HEK293 (cell line): ENCODE measurements around the gene SCN8A.

Experiments
- CTCF ChIA-PET: fragments of 350-600 bp; formaldehyde crosslinking; extraction: SDS; loops from one replicate; lab custom pipeline; 2021; ENCODE audit warnings: antibody characterized with exemption; lab: Yijun Ruan, JAX
- POLR2A ChIA-PET: fragments of 300-600 bp; formaldehyde crosslinking; extraction: SDS; loops from one replicate; lab custom pipeline; 2020; ENCODE audit warnings: antibody characterized with exemption, inconsistent platforms; lab: Yijun Ruan, JAX
- H3K27ac ChIP-seq: fragments of 200-500 bp; sonication (Bioruptor generic); 2 replicates; pipeline ENCODE4 v1.5.1; 2014; ENCODE audit warnings: low read depth, low read length, control low read depth, inconsistent platforms; ENCODE audit errors: extremely low read depth
- H3K36me3 ChIP-seq, 2 experiments: fragments of 200-500 bp in 1 of 2; sonication (Bioruptor generic) in 1 of 2; 1 replicate in 1 of 2; 2 replicates in 1 of 2; pipeline ENCODE4 v1.5.1; 2014 to 2017; ENCODE audit warnings: inconsistent platforms in 2 of 2, low read length in 2 of 2; ENCODE audit not compliant: control insufficient read depth in 2 of 2, insufficient read depth in 1 of 2
- H3K4me1 ChIP-seq: fragments of 200-500 bp; sonication (Bioruptor generic); 2 replicates; pipeline ENCODE4 v1.5.1; 2014; ENCODE audit warnings: mild to moderate bottlenecking, low read length, inconsistent platforms; ENCODE audit not compliant: control insufficient read depth, insufficient read depth
- H3K4me3 ChIP-seq: 2 replicates; pipeline ENCODE4 v1.5.1; 2011; ENCODE audit warnings: low read depth, mild to moderate bottlenecking, control low read depth, low read length, moderate library complexity
- H3K9me3 ChIP-seq: fragments of 200-500 bp; sonication (Bioruptor generic); 2 replicates; pipeline ENCODE4 v1.5.1; 2014; ENCODE audit warnings: low read depth, low read length, inconsistent platforms; ENCODE audit not compliant: control insufficient read depth, insufficient read depth
- BCL11A ChIP-seq: fragments of 450-650 bp; formaldehyde crosslinking; IDR thresholded peaks from 2 replicates; pipeline ENCODE4 v1.5.1; 2016; ENCODE audit warnings: low read depth, missing biosample characterization, missing genetic modification characterization
- GFI1B ChIP-seq: fragments of 450-650 bp; formaldehyde crosslinking; IDR thresholded peaks from 2 replicates; pipeline ENCODE4 v1.5.1; 2016; ENCODE audit warnings: missing biosample characterization, missing genetic modification characterization
- GLIS1 ChIP-seq: fragments of 450-650 bp; formaldehyde crosslinking; IDR thresholded peaks from 2 replicates; pipeline ENCODE4 v1.5.1; 2016; ENCODE audit warnings: missing biosample characterization, missing genetic modification characterization
- KLF8 ChIP-seq: fragments of 450-650 bp; formaldehyde crosslinking; IDR thresholded peaks from 2 replicates; pipeline ENCODE4 v1.5.1; 2016; ENCODE audit warnings: missing biosample characterization, missing genetic modification characterization
- MEIS1 ChIP-seq: sonication (generic); formaldehyde crosslinking; IDR thresholded peaks from 2 replicates; pipeline ENCODE4 v1.8.1; 2022; ENCODE audit warnings: missing genetic modification reagents, mild to moderate bottlenecking, borderline replicate concordance
- SCRT1 ChIP-seq: fragments of 450-650 bp; formaldehyde crosslinking; IDR thresholded peaks from 2 replicates; pipeline ENCODE4 v1.5.1; 2016; ENCODE audit warnings: missing biosample characterization, missing genetic modification characterization, borderline replicate concordance
- SCRT2 ChIP-seq: fragments of 450-650 bp; formaldehyde crosslinking; IDR thresholded peaks from 2 replicates; pipeline ENCODE4 v1.5.1; 2016; ENCODE audit warnings: missing biosample characterization, missing genetic modification characterization
- WT1 ChIP-seq: fragments of 450-650 bp; formaldehyde crosslinking; IDR thresholded peaks from 2 replicates; pipeline ENCODE4 v1.5.1; 2016; ENCODE audit warnings: missing biosample characterization, missing genetic modification characterization
- ZNF146 ChIP-seq: fragments of 450-650 bp; formaldehyde crosslinking; IDR thresholded peaks from 2 replicates; pipeline ENCODE4 v1.5.1; 2016; ENCODE audit warnings: missing biosample characterization, missing genetic modification characterization
- ZNF174 ChIP-seq: fragments of 450-650 bp; formaldehyde crosslinking; IDR thresholded peaks from 2 replicates; pipeline ENCODE4 v1.5.0; 2017; ENCODE audit warnings: missing biosample characterization, mild to moderate bottlenecking, missing genetic modification characterization
- ZNF433 ChIP-seq: fragments of 450-650 bp; formaldehyde crosslinking; IDR thresholded peaks from 2 replicates; pipeline ENCODE4 v1.5.1; 2016; ENCODE audit warnings: missing biosample characterization, missing genetic modification characterization, low read depth
- ZNF549 ChIP-seq: fragments of 450-650 bp; IDR thresholded peaks from 2 replicates; pipeline ENCODE4 v1.5.1; 2018; ENCODE audit warnings: missing biosample characterization, missing genetic modification characterization, mild to moderate bottlenecking, inconsistent platforms, moderate library complexity
- ZNF600 ChIP-seq: fragments of 450-650 bp; formaldehyde crosslinking; IDR thresholded peaks from 2 replicates; pipeline ENCODE4 v1.5.1; 2016; ENCODE audit warnings: missing biosample characterization, missing genetic modification characterization
- ZNF624 ChIP-seq: fragments of 450-650 bp; formaldehyde crosslinking; IDR thresholded peaks from 2 replicates; pipeline ENCODE4 v1.5.1; 2017; ENCODE audit warnings: missing biosample characterization, missing genetic modification characterization
- ZNF629 ChIP-seq: fragments of 450-650 bp; formaldehyde crosslinking; IDR thresholded peaks from 2 replicates; pipeline ENCODE4 v1.5.1; 2017; ENCODE audit warnings: missing biosample characterization, missing genetic modification characterization
- TF ChIP-seq, protein P1 (sequence below): fragments of 450-650 bp; IDR thresholded peaks from 2 replicates; pipeline ENCODE4 v1.5.1; 2018; ENCODE audit warnings: missing biosample characterization, mild to moderate bottlenecking, missing genetic modification characterization
- TF ChIP-seq, protein P2 (sequence below): fragments of 450-650 bp; formaldehyde crosslinking; IDR thresholded peaks from 2 replicates; pipeline ENCODE4 v1.5.1; 2017; ENCODE audit warnings: missing biosample characterization, mild to moderate bottlenecking, missing genetic modification characterization, moderate library complexity
- TF ChIP-seq, protein P3 (sequence below): fragments of 450-650 bp; formaldehyde crosslinking; IDR thresholded peaks from 2 replicates; pipeline ENCODE4 v1.5.1; 2016; ENCODE audit warnings: missing biosample characterization, missing genetic modification characterization
- TF ChIP-seq, protein P4 (sequence below): sonication (generic); formaldehyde crosslinking; IDR thresholded peaks from 2 replicates; pipeline ENCODE4 v1.8.1; 2022; ENCODE audit warnings: mild to moderate bottlenecking, moderate library complexity, missing genetic modification reagents
- TF ChIP-seq, protein P5 (sequence below): fragments of 450-650 bp; formaldehyde crosslinking; IDR thresholded peaks from 2 replicates; pipeline ENCODE4 v1.5.1; 2016; ENCODE audit warnings: missing biosample characterization, missing genetic modification characterization
- TF ChIP-seq, protein P6 (sequence below): fragments of 450-650 bp; formaldehyde crosslinking; IDR thresholded peaks from 2 replicates; pipeline ENCODE4 v1.5.1; 2016; ENCODE audit warnings: missing biosample characterization, missing genetic modification characterization

Gene SCN8A

DNA sequence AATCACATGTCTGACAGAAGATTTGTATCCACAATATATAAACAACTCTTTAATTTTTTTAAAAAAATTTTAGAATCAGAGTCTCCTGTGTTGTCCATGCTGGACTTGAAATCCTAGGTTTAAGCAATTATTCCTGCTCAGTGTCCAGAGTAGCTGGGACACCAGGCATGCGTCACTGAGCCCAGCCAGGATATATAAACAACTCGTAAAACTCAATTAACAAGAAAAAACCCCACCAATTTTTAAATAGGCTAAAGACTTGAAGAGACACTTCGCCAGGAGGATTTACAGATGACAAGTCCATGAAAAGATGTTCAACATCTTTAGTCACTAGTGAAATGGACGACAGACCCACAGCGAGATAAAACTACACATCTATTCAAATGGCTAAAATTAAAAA is 2.0 kb upstream of the SCN8A start (continued):
- TF ChIP-seq, protein P1, sequence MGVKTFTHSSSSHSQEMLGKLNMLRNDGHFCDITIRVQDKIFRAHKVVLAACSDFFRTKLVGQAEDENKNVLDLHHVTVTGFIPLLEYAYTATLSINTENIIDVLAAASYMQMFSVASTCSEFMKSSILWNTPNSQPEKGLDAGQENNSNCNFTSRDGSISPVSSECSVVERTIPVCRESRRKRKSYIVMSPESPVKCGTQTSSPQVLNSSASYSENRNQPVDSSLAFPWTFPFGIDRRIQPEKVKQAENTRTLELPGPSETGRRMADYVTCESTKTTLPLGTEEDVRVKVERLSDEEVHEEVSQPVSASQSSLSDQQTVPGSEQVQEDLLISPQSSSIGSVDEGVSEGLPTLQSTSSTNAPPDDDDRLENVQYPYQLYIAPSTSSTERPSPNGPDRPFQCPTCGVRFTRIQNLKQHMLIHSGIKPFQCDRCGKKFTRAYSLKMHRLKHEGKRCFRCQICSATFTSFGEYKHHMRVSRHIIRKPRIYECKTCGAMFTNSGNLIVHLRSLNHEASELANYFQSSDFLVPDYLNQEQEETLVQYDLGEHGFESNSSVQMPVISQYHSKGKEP (tag by site-specific recombination): 0 out of 2 replicates have a peak, but pooled peaks have one; percentile 6
- TF ChIP-seq KLF8 (tag by site-specific recombination) (no peak), MEIS1 (CRISPR knock-in tag) (no peak), ZNF624 (tag by site-specific recombination) (no peak), BCL11A (tag by site-specific recombination) (peak; percentile 53; the same call in 1 of the 2 replicates)
- TF ChIP-seq, protein P2, sequence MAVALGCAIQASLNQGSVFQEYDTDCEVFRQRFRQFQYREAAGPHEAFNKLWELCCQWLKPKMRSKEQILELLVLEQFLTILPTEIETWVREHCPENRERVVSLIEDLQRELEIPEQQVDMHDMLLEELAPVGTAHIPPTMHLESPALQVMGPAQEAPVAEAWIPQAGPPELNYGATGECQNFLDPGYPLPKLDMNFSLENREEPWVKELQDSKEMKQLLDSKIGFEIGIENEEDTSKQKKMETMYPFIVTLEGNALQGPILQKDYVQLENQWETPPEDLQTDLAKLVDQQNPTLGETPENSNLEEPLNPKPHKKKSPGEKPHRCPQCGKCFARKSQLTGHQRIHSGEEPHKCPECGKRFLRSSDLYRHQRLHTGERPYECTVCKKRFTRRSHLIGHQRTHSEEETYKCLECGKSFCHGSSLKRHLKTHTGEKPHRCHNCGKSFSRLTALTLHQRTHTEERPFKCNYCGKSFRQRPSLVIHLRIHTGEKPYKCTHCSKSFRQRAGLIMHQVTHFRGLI (tag by site-specific recombination): peak; percentile 50; the same call in 1 of the 2 replicates
- TF ChIP-seq, protein P3, sequence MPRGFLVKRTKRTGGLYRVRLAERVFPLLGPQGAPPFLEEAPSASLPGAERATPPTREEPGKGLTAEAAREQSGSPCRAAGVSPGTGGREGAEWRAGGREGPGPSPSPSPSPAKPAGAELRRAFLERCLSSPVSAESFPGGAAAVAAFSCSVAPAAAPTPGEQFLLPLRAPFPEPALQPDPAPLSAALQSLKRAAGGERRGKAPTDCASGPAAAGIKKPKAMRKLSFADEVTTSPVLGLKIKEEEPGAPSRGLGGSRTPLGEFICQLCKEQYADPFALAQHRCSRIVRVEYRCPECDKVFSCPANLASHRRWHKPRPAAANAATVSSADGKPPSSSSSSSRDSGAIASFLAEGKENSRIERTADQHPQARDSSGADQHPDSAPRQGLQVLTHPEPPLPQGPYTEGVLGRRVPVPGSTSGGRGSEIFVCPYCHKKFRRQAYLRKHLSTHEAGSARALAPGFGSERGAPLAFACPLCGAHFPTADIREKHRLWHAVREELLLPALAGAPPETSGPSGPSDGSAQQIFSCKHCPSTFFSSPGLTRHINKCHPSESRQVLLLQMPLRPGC (tag by site-specific recombination): no peak

DNA sequence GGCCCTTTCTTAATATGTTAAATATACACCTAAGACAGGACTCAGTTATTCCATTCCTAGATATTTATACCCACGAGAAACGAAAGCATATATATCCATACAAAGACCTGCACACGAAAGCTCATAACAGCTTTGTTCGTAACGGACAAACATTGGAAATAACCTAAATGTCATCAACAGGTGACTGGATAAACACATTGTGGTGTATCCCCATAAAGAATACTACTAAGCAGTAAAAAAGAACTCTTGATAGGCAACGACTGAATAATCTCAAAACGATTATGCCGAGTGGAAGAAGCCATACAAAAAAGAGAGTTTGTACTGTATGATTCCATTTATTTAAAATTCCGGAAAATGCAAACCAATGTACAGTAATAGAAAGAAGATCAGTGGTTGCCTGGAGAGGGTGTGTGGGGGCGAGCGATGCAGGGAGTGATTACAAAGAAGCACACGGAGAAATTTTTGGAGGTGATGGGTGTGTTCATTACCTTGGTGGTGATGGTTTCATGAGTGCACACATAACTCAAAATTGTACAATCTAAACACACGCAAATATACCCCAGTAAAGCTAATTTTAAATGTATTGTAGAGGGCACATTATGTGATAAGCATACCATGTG is 1.4 kb upstream of the SCN8A start:
- Histone ChIP-seq H3K9me3 (no peaks in the 10 kb centered on the region), H3K36me3 (no peaks in the 10 kb centered on the region), H3K4me1 (no peaks in the 10 kb centered on the region), H3K4me3 (no peak overlapping the region), H3K27ac (no peak overlapping the region)
- ChIA-PET CTCF (interaction anchor here (0.5 to 1.2 kb wide), 5 partner anchors 94 to 614 kb away, joined by 3 to 4 read pairs (median 4); no protein-coding TSS in a partner anchor), POLR2A (no interaction called here)
- TF ChIP-seq SCRT2 (tag by site-specific recombination): peak; percentile 54
- peak; percentile 75 for TF ChIP-seq ZNF146 (tag by site-specific recombination)
- peak; percentile 12; the same call in 1 of the 2 replicates for TF ChIP-seq SCRT1 (tag by site-specific recombination)
- no peak for TF ChIP-seq ZNF174 (tag by site-specific recombination)

DNA sequence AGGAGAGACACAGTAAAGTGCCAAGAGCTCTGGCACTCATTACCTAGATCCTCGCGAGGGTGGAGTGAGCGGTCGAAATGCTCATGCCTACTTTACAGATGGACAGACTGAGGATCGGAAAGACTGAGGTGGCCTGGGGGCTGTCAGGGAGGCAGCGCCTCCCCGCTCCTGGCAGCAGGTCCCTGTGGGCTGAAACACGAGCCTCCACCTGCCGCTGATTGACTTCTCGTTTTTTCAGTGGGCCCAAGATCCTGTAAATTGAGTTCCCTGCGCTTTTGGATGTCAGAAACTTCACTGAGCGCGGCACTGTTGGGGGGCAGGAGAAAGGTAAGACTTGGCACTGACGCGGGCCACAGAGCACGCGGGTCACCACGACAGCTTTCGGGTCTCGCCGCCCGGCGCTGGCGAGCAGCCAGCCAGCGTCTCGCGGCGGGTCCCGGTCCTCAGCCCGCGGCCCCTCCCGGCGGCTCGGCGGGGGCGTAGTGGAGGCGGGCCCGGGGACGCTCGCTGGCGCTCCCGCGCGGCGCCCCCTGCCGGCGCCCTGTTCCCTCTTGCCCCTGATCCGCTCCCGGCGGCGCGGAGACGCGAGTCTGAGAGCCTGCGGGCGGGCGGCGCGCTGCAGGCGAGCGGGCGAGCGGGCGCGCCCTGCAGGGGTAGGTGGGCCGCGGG is 552 bp upstream of the SCN8A start:
- H3K27ac ChIP-seq: peak overlapping the region; percentile 34; the same call in 1 of the 2 replicates
- peak overlapping the region; percentile 63 for H3K4me3 ChIP-seq
- CTCF ChIA-PET: interaction anchor here (0.6 to 1.2 kb wide), 7 partner anchors 86 to 613 kb away, joined by 3 to 4 read pairs (median 3); no protein-coding TSS in a partner anchor
- no peaks in the 10 kb centered on the region for H3K36me3 ChIP-seq
- POLR2A ChIA-PET: no interaction called here
- no peaks in the 10 kb centered on the region for H3K9me3 ChIP-seq
- no peaks in the 10 kb centered on the region for H3K4me1 ChIP-seq
- TF ChIP-seq ZNF433 (tag by site-specific recombination) (no peak), ZNF549 (tag by site-specific recombination) (no peak), GLIS1 (tag by site-specific recombination) (peak; percentile 60), ZNF629 (tag by site-specific recombination) (peak; percentile 22; the same call in 1 of the 2 replicates), WT1 (tag by site-specific recombination) (peak; percentile 41), GFI1B (tag by site-specific recombination) (no peak), ZNF600 (no peak)
- TF ChIP-seq, protein P4, sequence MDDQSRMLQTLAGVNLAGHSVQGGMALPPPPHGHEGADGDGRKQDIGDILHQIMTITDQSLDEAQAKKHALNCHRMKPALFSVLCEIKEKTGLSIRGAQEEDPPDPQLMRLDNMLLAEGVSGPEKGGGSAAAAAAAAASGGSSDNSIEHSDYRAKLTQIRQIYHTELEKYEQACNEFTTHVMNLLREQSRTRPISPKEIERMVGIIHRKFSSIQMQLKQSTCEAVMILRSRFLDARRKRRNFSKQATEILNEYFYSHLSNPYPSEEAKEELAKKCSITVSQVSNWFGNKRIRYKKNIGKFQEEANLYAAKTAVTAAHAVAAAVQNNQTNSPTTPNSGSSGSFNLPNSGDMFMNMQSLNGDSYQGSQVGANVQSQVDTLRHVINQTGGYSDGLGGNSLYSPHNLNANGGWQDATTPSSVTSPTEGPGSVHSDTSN: 0 out of 2 replicates have a peak, but pooled peaks have one; percentile 18
- TF ChIP-seq, protein P5, sequence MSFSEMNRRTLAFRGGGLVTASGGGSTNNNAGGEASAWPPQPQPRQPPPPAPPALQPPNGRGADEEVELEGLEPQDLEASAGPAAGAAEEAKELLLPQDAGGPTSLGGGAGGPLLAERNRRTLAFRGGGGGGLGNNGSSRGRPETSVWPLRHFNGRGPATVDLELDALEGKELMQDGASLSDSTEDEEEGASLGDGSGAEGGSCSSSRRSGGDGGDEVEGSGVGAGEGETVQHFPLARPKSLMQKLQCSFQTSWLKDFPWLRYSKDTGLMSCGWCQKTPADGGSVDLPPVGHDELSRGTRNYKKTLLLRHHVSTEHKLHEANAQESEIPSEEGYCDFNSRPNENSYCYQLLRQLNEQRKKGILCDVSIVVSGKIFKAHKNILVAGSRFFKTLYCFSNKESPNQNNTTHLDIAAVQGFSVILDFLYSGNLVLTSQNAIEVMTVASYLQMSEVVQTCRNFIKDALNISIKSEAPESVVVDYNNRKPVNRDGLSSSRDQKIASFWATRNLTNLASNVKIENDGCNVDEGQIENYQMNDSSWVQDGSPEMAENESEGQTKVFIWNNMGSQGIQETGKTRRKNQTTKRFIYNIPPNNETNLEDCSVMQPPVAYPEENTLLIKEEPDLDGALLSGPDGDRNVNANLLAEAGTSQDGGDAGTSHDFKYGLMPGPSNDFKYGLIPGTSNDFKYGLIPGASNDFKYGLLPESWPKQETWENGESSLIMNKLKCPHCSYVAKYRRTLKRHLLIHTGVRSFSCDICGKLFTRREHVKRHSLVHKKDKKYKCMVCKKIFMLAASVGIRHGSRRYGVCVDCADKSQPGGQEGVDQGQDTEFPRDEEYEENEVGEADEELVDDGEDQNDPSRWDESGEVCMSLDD (tag by site-specific recombination): peak; percentile 60; the same call in 1 of the 2 replicates
- TF ChIP-seq, protein P6, sequence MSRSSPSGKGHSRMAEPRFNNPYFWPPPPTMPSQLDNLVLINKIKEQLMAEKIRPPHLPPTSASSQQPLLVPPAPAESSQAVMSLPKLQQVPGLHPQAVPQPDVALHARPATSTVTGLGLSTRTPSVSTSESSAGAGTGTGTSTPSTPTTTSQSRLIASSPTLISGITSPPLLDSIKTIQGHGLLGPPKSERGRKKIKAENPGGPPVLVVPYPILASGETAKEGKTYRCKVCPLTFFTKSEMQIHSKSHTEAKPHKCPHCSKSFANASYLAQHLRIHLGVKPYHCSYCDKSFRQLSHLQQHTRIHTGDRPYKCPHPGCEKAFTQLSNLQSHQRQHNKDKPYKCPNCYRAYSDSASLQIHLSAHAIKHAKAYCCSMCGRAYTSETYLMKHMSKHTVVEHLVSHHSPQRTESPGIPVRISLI: peak; percentile 60
